Measurements from ENCODE around the gene DCAF16. TPM values are rescaled to one million over a fixed set of nuclear protein-coding genes. Genes with fewer than 3 reads are reported as not detected.

The DCAF16 gene
- total RNA-seq, 1 experiment from 2014 or later, result 65.7 TPM

DNA sequence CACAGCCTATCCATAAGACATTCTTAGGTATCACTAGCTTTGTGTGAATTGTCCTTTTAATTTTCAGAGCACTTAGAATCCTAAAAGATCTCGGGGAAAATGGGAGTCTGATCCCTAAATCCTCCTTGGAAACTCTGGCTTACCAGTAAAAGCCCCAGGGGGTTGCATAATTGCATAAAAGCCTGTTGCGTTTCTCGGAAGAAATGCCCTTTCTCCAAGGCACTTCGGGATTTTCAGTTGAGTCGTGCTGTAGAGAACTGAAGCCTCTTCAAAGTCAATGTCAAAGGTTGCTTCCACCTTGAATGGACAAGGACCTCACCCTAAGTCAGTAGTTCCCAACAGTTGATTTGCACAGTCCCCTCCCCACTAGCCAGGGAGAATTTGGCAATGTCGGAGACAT lies 49.9 kb downstream of the DCAF16 start (continued):
- TF ChIP-seq EZH2 (IDR thresholded peaks at IDR 0.05) (no peak), EZH2phosphoT487 (IDR thresholded peaks at IDR 0.05; ENCODE audit: borderline replicate concordance) (no peak)

- Histone ChIP-seq H3K9me2 (ENCODE audit: insufficient read depth) (no peaks in the 10 kb centered on the region), H3K27ac (ENCODE audit: low read depth, low read length) (no peak overlapping the region), H3K9me3 (ENCODE audit: control insufficient read depth in 1 of 2, insufficient read depth in 1 of 2, low read depth in 1 of 2, low read length in 2 of 2) (no peaks in the 10 kb centered on the region), H3K4me1 (ENCODE audit: control insufficient read depth in 1 of 2, insufficient read depth in 2 of 2, low read length in 2 of 2) (no peaks in the 10 kb centered on the region), H3K36me3 (ENCODE audit: control insufficient read depth in 1 of 2, insufficient read depth in 2 of 2, low read length in 2 of 2) (no peaks in the 10 kb centered on the region), H2AFZ (ENCODE audit: low read depth, low read length, poor library complexity, severe bottlenecking) (no peak overlapping the region), H4K20me1 (ENCODE audit: insufficient read depth) (no peaks in the 10 kb centered on the region), H3K79me2 (ENCODE audit: insufficient read depth, low read length) (no peaks in the 10 kb centered on the region), H3K27me3 (ENCODE audit: insufficient read depth, low read length) (peaks cover 13% of the 10 kb centered on the region), H3K4me2 (ENCODE audit: low read length) (no peak overlapping the region), H3K4me3 (replicated peaks in 1 of 2; ENCODE audit: low read depth in 1 of 2, low read length in 2 of 2) (no peak overlapping the region), H3K9ac (ENCODE audit: low read length) (no peak overlapping the region)
- DNase-seq (ENCODE audit: low read depth, low spot score) (no peak), ATAC-seq (no peak)
- ChIA-PET CTCF (no interaction called here), POLR2A (no interaction called here), RAD21 (ENCODE audit: low non-redundant PET in 1 of 2, low total read pairs in 2 of 2, uncharacterized antibody in 2 of 2, unreplicated experiment in 2 of 2) (no interaction called here)
- no TSS peak for BruUV-seq (replicated peaks)
- TF ChIP-seq SRF (IDR thresholded peaks at IDR 0.05; ENCODE audit: low read depth) (no peak), EGR1 (IDR thresholded peaks at IDR 0.05; ENCODE audit: low read depth) (no peak), MAX (IDR thresholded peaks at IDR 0.05) (no peak), POLR2AphosphoS5 (IDR thresholded peaks at IDR 0.05; ENCODE audit: low read depth, low read length) (no peak), SP1 (IDR thresholded peaks at IDR 0.05; ENCODE audit: low read depth) (no peak), FOSL1 (IDR thresholded peaks at IDR 0.05; ENCODE audit: low read depth) (no peak), JUND (IDR thresholded peaks at IDR 0.05) (no peak), EZH2 (IDR thresholded peaks at IDR 0.05) (no peak), CBX3 (IDR thresholded peaks at IDR 0.05; ENCODE audit: low read depth) (no peak), ZFX (IDR thresholded peaks at IDR 0.05) (no peak), CEBPB (IDR thresholded peaks at IDR 0.05; ENCODE audit: low read depth) (no peak), RAD21 (IDR thresholded peaks at IDR 0.05; ENCODE audit: low read depth) (no peak), REST (IDR thresholded peaks at IDR 0.05; ENCODE audit: low read depth) (no peak), POLR2A (IDR thresholded peaks at IDR 0.05; ENCODE audit: borderline replicate concordance, extremely low read depth, insufficient read depth, insufficient read length) (no peak)
- TF ChIP-seq, protein P1, sequence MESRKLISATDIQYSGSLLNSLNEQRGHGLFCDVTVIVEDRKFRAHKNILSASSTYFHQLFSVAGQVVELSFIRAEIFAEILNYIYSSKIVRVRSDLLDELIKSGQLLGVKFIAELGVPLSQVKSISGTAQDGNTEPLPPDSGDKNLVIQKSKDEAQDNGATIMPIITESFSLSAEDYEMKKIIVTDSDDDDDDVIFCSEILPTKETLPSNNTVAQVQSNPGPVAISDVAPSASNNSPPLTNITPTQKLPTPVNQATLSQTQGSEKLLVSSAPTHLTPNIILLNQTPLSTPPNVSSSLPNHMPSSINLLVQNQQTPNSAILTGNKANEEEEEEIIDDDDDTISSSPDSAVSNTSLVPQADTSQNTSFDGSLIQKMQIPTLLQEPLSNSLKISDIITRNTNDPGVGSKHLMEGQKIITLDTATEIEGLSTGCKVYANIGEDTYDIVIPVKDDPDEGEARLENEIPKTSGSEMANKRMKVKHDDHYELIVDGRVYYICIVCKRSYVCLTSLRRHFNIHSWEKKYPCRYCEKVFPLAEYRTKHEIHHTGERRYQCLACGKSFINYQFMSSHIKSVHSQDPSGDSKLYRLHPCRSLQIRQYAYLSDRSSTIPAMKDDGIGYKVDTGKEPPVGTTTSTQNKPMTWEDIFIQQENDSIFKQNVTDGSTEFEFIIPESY (IDR thresholded peaks at IDR 0.05; ENCODE audit: extremely low read depth, insufficient replicate concordance, low read length), result no peak
- intact Hi-C loops (cut with micrococcal nuclease), result no loop called here
These were observed 52.1 kb downstream of the DCAF16 start for GRCh38 chr4:17758485-17758884.
